ENCODE results near the gene ENOX2.
"Not testable (repeated sequence)": the region's sequence is repeated elsewhere in the genome, so short reads cannot be mapped to it uniquely, and the experiment has no call there.

ENOX2 gene

GRCh38 chrX:130902783-130903613, at the start of gene ENOX2:
TSS of gene ENOX2 (minus strand) at chrX:130903209. CDS start at chrX:130703216, 199,993 bp downstream.
- DNase-seq = peak; percentile 85 to 90

- DNase-seq = no peak
Observed at GRCh38 chrX:130952266-130953043, 49.4 kb upstream of the ENOX2 start.

- DNase-seq = no peak
Observed at GRCh38 chrX:130944230-130944629, 41.2 kb upstream of the ENOX2 start.

- DNase-seq = no peak
Observed at GRCh38 chrX:130937101-130937500, 34.1 kb upstream of the ENOX2 start.

GRCh38 chrX:130933358-130933757, 30.3 kb upstream of the ENOX2 start:
- DNase-seq = no peak

- not testable (repeated sequence) for DNase-seq
Observed at GRCh38 chrX:130920405-130920804, 17.4 kb upstream of the ENOX2 start.

GRCh38 chrX:130919676-130920075, 16.7 kb upstream of the ENOX2 start:
- not testable (repeated sequence) for DNase-seq

GRCh38 chrX:130918498-130918897, 15.5 kb upstream of the ENOX2 start:
- not testable (repeated sequence) for DNase-seq

GRCh38 chrX:130916636-130917422, 13.8 kb upstream of the ENOX2 start:
- DNase-seq = peak; percentile 13 to 41

GRCh38 chrX:130915302-130915701, 12.3 kb upstream of the ENOX2 start:
- DNase-seq = peak; percentile 23 to 37

GRCh38 chrX:130909469-130910136, 6.6 kb upstream of the ENOX2 start:
- no peak for DNase-seq

GRCh38 chrX:130906776-130907175, 3.8 kb upstream of the ENOX2 start:
- no peak for DNase-seq

GRCh38 chrX:130902446-130902782, 595 bp downstream of the ENOX2 start:
- DNase-seq = no peak

- DNase-seq = no peak
Observed at GRCh38 chrX:130896802-130897501, 6.1 kb downstream of the ENOX2 start.

GRCh38 chrX:130896026-130896425, 7.0 kb downstream of the ENOX2 start:
- DNase-seq = no peak

- no peak for DNase-seq
Observed at GRCh38 chrX:130895299-130895698, 7.7 kb downstream of the ENOX2 start.

GRCh38 chrX:130893356-130894085, 9.5 kb downstream of the ENOX2 start:
- no peak for DNase-seq

GRCh38 chrX:130887376-130887775, 15.6 kb downstream of the ENOX2 start:
- no peak for DNase-seq

GRCh38 chrX:130885996-130886395, 17.0 kb downstream of the ENOX2 start:
- no peak for DNase-seq

- no peak for DNase-seq
Observed at GRCh38 chrX:130885508-130885907, 17.5 kb downstream of the ENOX2 start.

- no peak for DNase-seq
Observed at GRCh38 chrX:130884627-130885026, 18.4 kb downstream of the ENOX2 start.

All from AML-193 (cell line).